Vagina (tissue), 2 donors: ENCODE measurements around the gene FAM177B. TPM values are rescaled to one million over a fixed set of nuclear protein-coding genes. Genes with fewer than 3 reads are reported as not detected.
"Not testable (repeated sequence)": the region's sequence is repeated elsewhere in the genome, so short reads cannot be mapped to it uniquely, and the experiment has no call there.

Experiments used
- DNase-seq, 2 donors: peaks; one replicate each; pipeline ENCODE4 v3.0.0-alpha.2; 2017; ENCODE audit errors: extremely low spot score in 2 of 2
- H3K27ac ChIP-seq: fragments of 200-600 bp; sonication (generic); one replicate; pipeline ENCODE4 v1.5.1; 2019
- H3K27me3 ChIP-seq: fragments of 200-600 bp; sonication (generic); one replicate; pipeline ENCODE4 v1.5.1; 2019
- H3K36me3 ChIP-seq, 2 donors: fragments of 200-600 bp; sonication (generic); one replicate each; pipeline ENCODE4 v1.5.1; 2017 to 2019
- H3K4me1 ChIP-seq: fragments of 200-600 bp; sonication (generic); one replicate; pipeline ENCODE4 v1.5.1; 2019
- H3K4me3 ChIP-seq, 2 donors: fragments of 200-600 bp; sonication (generic); 1 replicate in 1 of 2; 2 replicates in 1 of 2; pipeline ENCODE4 v1.5.1; 2016 to 2019
- H3K9me3 ChIP-seq: fragments of 200-600 bp; sonication (generic); one replicate; pipeline ENCODE4 v1.5.1; 2019
- CTCF ChIP-seq, 3 experiments: fragments of 450-650 bp in 2 of 3; fragments of 200-600 bp in 1 of 3; sonication (generic) in 1 of 3; IDR thresholded peaks; one replicate each; pipeline ENCODE4 v1.5.1; 2017 to 2019; ENCODE audit warnings: antibody characterized with exemption in 3 of 3, mild to moderate bottlenecking in 2 of 3, moderate library complexity in 2 of 3
- POLR2A ChIP-seq, 2 donors: fragments of 450-650 bp; IDR thresholded peaks; one replicate each; pipeline ENCODE4 v1.6.1; 2017; ENCODE audit warnings: antibody characterized with exemption in 2 of 2, mild to moderate bottlenecking in 2 of 2, moderate library complexity in 2 of 2
- POLR2AphosphoS5 ChIP-seq, 2 donors: sonication (generic); formaldehyde crosslinking; IDR thresholded peaks; one replicate each; pipeline ENCODE4 v1.9.0; 2017; ENCODE audit warnings: antibody characterized with exemption in 2 of 2, mild to moderate bottlenecking in 2 of 2, low read depth in 1 of 2; ENCODE audit not compliant: insufficient read depth in 1 of 2
- intact Hi-C: fragments of 100-400 bp; cut with DNase I; formaldehyde crosslinking; loops from one replicate; pipeline ENCODE4 v1.15.1; 2023
- total RNA-seq: library from RNA; depleted of rRNA; stranded (reverse); fragments of >200 nt; gene quantifications from one replicate; pipeline ENCODE4 v1.2.3, GENCODE V29; 2016

Gene FAM177B
- total RNA-seq, 1 donor from 2014 or later, result not detected

GRCh38 chr1:222739465-222739864 lies 2.5 kb downstream of the FAM177B start:
- DNase-seq, result no peak
- Histone ChIP-seq H3K27ac (no peak overlapping the region), H3K9me3 (no peaks in the 10 kb centered on the region), H3K36me3 (peaks cover 0 to 6% of the 10 kb centered on the region in 2 donors), H3K27me3 (no peaks in the 10 kb centered on the region), H3K4me3 (no peak overlapping the region), H3K4me1 (no peaks in the 10 kb centered on the region)
- TF ChIP-seq POLR2AphosphoS5 (IDR thresholded peaks at IDR 0.05; ENCODE audit: insufficient read depth in 1 of 2, low read depth in 1 of 2), result no peak
- TF ChIP-seq POLR2A (IDR thresholded peaks at IDR 0.05), result no peak
- no peak for TF ChIP-seq CTCF (IDR thresholded peaks at IDR 0.05)
- intact Hi-C loops, result no loop called here

GRCh38 chr1:222739929-222740328 lies 2.9 kb downstream of the FAM177B start:
- DNase-seq, result no peak
- no peak for TF ChIP-seq POLR2A (IDR thresholded peaks at IDR 0.05)
- TF ChIP-seq CTCF (IDR thresholded peaks at IDR 0.05), result no peak
- no peak for TF ChIP-seq POLR2AphosphoS5 (IDR thresholded peaks at IDR 0.05; ENCODE audit: insufficient read depth in 1 of 2, low read depth in 1 of 2)
- H3K27me3 ChIP-seq, result no peaks in the 10 kb centered on the region
- H3K4me3 ChIP-seq, result no peak overlapping the region
- H3K4me1 ChIP-seq, result no peaks in the 10 kb centered on the region
- H3K27ac ChIP-seq, result no peak overlapping the region
- intact Hi-C loops, result no loop called here
- no peaks in the 10 kb centered on the region for H3K9me3 ChIP-seq
- peaks cover 0 to 5% of the 10 kb centered on the region in 2 donors for H3K36me3 ChIP-seq

- H3K4me1 ChIP-seq, H3K9me3 ChIP-seq, H3K4me3 ChIP-seq, H3K27ac ChIP-seq, H3K36me3 ChIP-seq, DNase-seq, intact Hi-C loops, H3K27me3 ChIP-seq: not testable (repeated sequence)
These were observed 4.8 kb downstream of the FAM177B start for GRCh38 chr1:222741630-222742457.

- intact Hi-C loops, result no loop called here
- Histone ChIP-seq H3K4me1 (no peaks in the 10 kb centered on the region), H3K27ac (no peak overlapping the region), H3K27me3 (no peaks in the 10 kb centered on the region), H3K36me3 (no peaks in the 10 kb centered on the region), H3K9me3 (no peaks in the 10 kb centered on the region), H3K4me3 (no peak overlapping the region)
- TF ChIP-seq POLR2A (IDR thresholded peaks at IDR 0.05) (no peak), CTCF (IDR thresholded peaks at IDR 0.05) (no peak), POLR2AphosphoS5 (IDR thresholded peaks at IDR 0.05; ENCODE audit: insufficient read depth in 1 of 2, low read depth in 1 of 2) (no peak)
- no peak for DNase-seq
These were observed 12.9 kb downstream of the FAM177B start for GRCh38 chr1:222749927-222750326.

- no peaks in the 10 kb centered on the region for H3K4me1 ChIP-seq
- intact Hi-C loops, result no loop called here
These were observed 13.6 kb downstream of the FAM177B start for GRCh38 chr1:222750651-222751050.

More at GRCh38 chr1:222750651-222751050, 13.6 kb downstream of the FAM177B start:
- no peak for DNase-seq
- no peak overlapping the region for H3K4me3 ChIP-seq
- H3K9me3 ChIP-seq, result no peaks in the 10 kb centered on the region
- H3K27ac ChIP-seq, result no peak overlapping the region
- TF ChIP-seq POLR2A (IDR thresholded peaks at IDR 0.05) (no peak), POLR2AphosphoS5 (IDR thresholded peaks at IDR 0.05; ENCODE audit: insufficient read depth in 1 of 2, low read depth in 1 of 2) (no peak), CTCF (IDR thresholded peaks at IDR 0.05) (no peak)
- no peaks in the 10 kb centered on the region for H3K27me3 ChIP-seq
- H3K36me3 ChIP-seq, result no peaks in the 10 kb centered on the region
